Left renal cortex interstitium (tissue), 4 donors: ENCODE data around the gene ZFAND3. TPM values are rescaled to one million over a fixed set of nuclear protein-coding genes. Genes with fewer than 3 reads are reported as not detected.
"Not testable (repeated sequence)": the region's sequence is repeated elsewhere in the genome, so short reads cannot be mapped to it uniquely, and the experiment has no call there.

ENCODE experiments used
- DNase-seq, 4 donors: peaks; one replicate each; pipeline ENCODE4 v3.0.0-alpha.2; 2013; ENCODE audit warnings: low read depth in 4 of 4, low spot score in 2 of 4, missing footprints in 1 of 4
- polyA plus RNA-seq, 4 donors: library from polyadenylated mRNA; unstranded; fragments of 120-200 nt; gene quantifications; one replicate each; pipeline ENCODE4 v1.2.1, GENCODE V29; 2013; ENCODE audit not compliant: insufficient read length in 4 of 4

The ZFAND3 gene
- polyA plus RNA-seq, 4 donors = 134 to 161 (median 148) TPM

- no peak for DNase-seq
Observed at GRCh38 chr6:37988696-37989095, 169.2 kb downstream of the ZFAND3 start.

GRCh38 chr6:37990762-37991525, 171.4 kb downstream of the ZFAND3 start:
- no peak for DNase-seq

- DNase-seq = no peak
Observed at GRCh38 chr6:37992749-37993148, 173.2 kb downstream of the ZFAND3 start.

GRCh38 chr6:37993194-37993593, 173.7 kb downstream of the ZFAND3 start:
- DNase-seq = not testable (repeated sequence)

GRCh38 chr6:37993596-37993995, 174.1 kb downstream of the ZFAND3 start:
- no peak for DNase-seq

GRCh38 chr6:37994223-37994622, 174.7 kb downstream of the ZFAND3 start:
- no peak for DNase-seq

GRCh38 chr6:37998366-37998765, 178.8 kb downstream of the ZFAND3 start:
- DNase-seq = no peak

GRCh38 chr6:38001386-38001785, 181.9 kb downstream of the ZFAND3 start:
- DNase-seq = no peak

- DNase-seq = no peak
Observed at GRCh38 chr6:38004908-38005307, 185.4 kb downstream of the ZFAND3 start.

GRCh38 chr6:38011937-38012336, 192.4 kb downstream of the ZFAND3 start:
- no peak for DNase-seq

- no peak for DNase-seq
Observed at GRCh38 chr6:38012573-38012972, 193.0 kb downstream of the ZFAND3 start.

- DNase-seq = no peak
Observed at GRCh38 chr6:38015341-38015740, 195.8 kb downstream of the ZFAND3 start.

GRCh38 chr6:38016824-38017223, 197.3 kb downstream of the ZFAND3 start:
- DNase-seq = no peak

GRCh38 chr6:38018755-38019165, 199.2 kb downstream of the ZFAND3 start:
- no peak for DNase-seq

- no peak for DNase-seq
Observed at GRCh38 chr6:38020593-38020992, 201.1 kb downstream of the ZFAND3 start.

GRCh38 chr6:38021029-38021428, 201.5 kb downstream of the ZFAND3 start:
- DNase-seq = no peak

GRCh38 chr6:38021571-38021970, 202.0 kb downstream of the ZFAND3 start:
- DNase-seq = no peak

- no peak for DNase-seq
Observed at GRCh38 chr6:38022688-38023087, 203.2 kb downstream of the ZFAND3 start.

GRCh38 chr6:38024908-38025307, 205.4 kb downstream of the ZFAND3 start:
- no peak for DNase-seq

- no peak for DNase-seq
Observed at GRCh38 chr6:38025451-38025850, 205.9 kb downstream of the ZFAND3 start.

- no peak for DNase-seq
Observed at GRCh38 chr6:38027685-38028373, 208.3 kb downstream of the ZFAND3 start.

GRCh38 chr6:38030380-38030779, 210.9 kb downstream of the ZFAND3 start:
- no peak for DNase-seq
